Mesenchymal stem cell (in vitro differentiated cells and primary cell): ENCODE measurements around the gene TCAP.

ENCODE experiments used
- DNase-seq: peaks from one replicate; pipeline ENCODE4 v3.0.0-alpha.2; 2013
- H2AFZ ChIP-seq: one replicate; pipeline ENCODE4 v1.6.1; 2013; ENCODE audit warnings: low read depth, mild to moderate bottlenecking, control low read depth, inconsistent platforms, low read length, moderate library complexity
- H2AK5ac ChIP-seq: 2 replicates; pipeline ENCODE4 v1.6.1; 2013; ENCODE audit warnings: low read length, moderate library complexity, mild to moderate bottlenecking, inconsistent platforms; ENCODE audit not compliant: severe bottlenecking
- H2BK120ac ChIP-seq: one replicate; pipeline ENCODE4 v1.6.1; 2013; ENCODE audit warnings: low read depth, mild to moderate bottlenecking, inconsistent platforms, low read length, moderate library complexity
- H2BK12ac ChIP-seq, 2 experiments: one replicate each; pipeline ENCODE4 v1.6.1; 2013; ENCODE audit warnings: inconsistent platforms in 2 of 2, low read length in 2 of 2, mild to moderate bottlenecking in 2 of 2, moderate library complexity in 2 of 2, control low read depth in 1 of 2
- H2BK15ac ChIP-seq: one replicate; pipeline ENCODE4 v1.6.1; 2013; ENCODE audit warnings: mild to moderate bottlenecking, low read depth, inconsistent platforms; ENCODE audit not compliant: poor library complexity, severe bottlenecking
- H2BK5ac ChIP-seq: 2 replicates; pipeline ENCODE4 v1.6.1; 2013; ENCODE audit warnings: low read depth, mild to moderate bottlenecking, low read length, control low read depth, inconsistent platforms; ENCODE audit not compliant: poor library complexity, severe bottlenecking
- H3K14ac ChIP-seq, 2 experiments: one replicate each; pipeline ENCODE4 v1.6.1; 2013; ENCODE audit warnings: inconsistent platforms in 2 of 2, low read length in 2 of 2, control low read depth in 1 of 2, mild to moderate bottlenecking in 1 of 2, moderate library complexity in 1 of 2
- H3K18ac ChIP-seq, 2 experiments: one replicate each; pipeline ENCODE4 v1.6.1; 2013; ENCODE audit warnings: inconsistent platforms in 2 of 2, low read length in 2 of 2, control low read depth in 1 of 2, low read depth in 1 of 2, mild to moderate bottlenecking in 1 of 2
- H3K23ac ChIP-seq, 2 experiments: one replicate each; pipeline ENCODE4 v1.6.1; 2013; ENCODE audit warnings: inconsistent platforms in 2 of 2, low read length in 2 of 2, mild to moderate bottlenecking in 2 of 2, moderate library complexity in 2 of 2, control low read depth in 1 of 2
- H3K27ac ChIP-seq: 2 replicates; pipeline ENCODE4 v1.5.1; 2013; ENCODE audit warnings: mild to moderate bottlenecking, moderate library complexity, low read length, control low read depth, inconsistent platforms; ENCODE audit not compliant: poor library complexity, severe bottlenecking
- H3K27me3 ChIP-seq, 2 experiments: 2 replicates each; pipeline versions ENCODE4 v1.6.1 to v1.7.0; 2013; ENCODE audit warnings: low read length in 2 of 2, mild to moderate bottlenecking in 2 of 2, moderate library complexity in 2 of 2, control low read depth in 1 of 2, inconsistent platforms in 1 of 2; ENCODE audit not compliant: control insufficient read depth in 1 of 2, insufficient read depth in 1 of 2
- H3K36me3 ChIP-seq, 2 experiments: 2 replicates each; pipeline versions ENCODE4 v1.6.1 to v1.7.0; 2013; ENCODE audit warnings: low read length in 2 of 2, control low read depth in 1 of 2, inconsistent platforms in 1 of 2, low read depth in 1 of 2, mild to moderate bottlenecking in 1 of 2; ENCODE audit not compliant: insufficient read depth in 2 of 2, control insufficient read depth in 1 of 2
- H3K4ac ChIP-seq, 2 experiments: one replicate each; pipeline ENCODE4 v1.6.1; 2013; ENCODE audit warnings: inconsistent platforms in 2 of 2, low read length in 2 of 2, mild to moderate bottlenecking in 2 of 2, moderate library complexity in 2 of 2, control low read depth in 1 of 2, low read depth in 1 of 2
- H3K4me1 ChIP-seq: 2 replicates; pipeline ENCODE4 v1.6.1; 2013; ENCODE audit warnings: low read depth, low read length, control low read depth; ENCODE audit not compliant: control insufficient read depth, insufficient read depth
- H3K4me2 ChIP-seq: 2 replicates; pipeline ENCODE4 v1.6.1; 2013; ENCODE audit warnings: low read length, mild to moderate bottlenecking, inconsistent platforms; ENCODE audit not compliant: poor library complexity, severe bottlenecking
- H3K4me3 ChIP-seq, 2 experiments: 2 replicates each; pipeline versions ENCODE4 v1.5.1 to v1.7.0; 2013; ENCODE audit warnings: low read length in 2 of 2, mild to moderate bottlenecking in 2 of 2, control low read depth in 1 of 2, low read depth in 1 of 2; ENCODE audit not compliant: insufficient read depth in 1 of 2
- H3K79me1 ChIP-seq: replicated peaks from 2 replicates; pipeline ENCODE4 v1.6.1; 2013; ENCODE audit warnings: mild to moderate bottlenecking, control low read depth, low read length, inconsistent platforms; ENCODE audit not compliant: poor library complexity, severe bottlenecking
- H3K9ac ChIP-seq: 2 replicates; pipeline ENCODE4 v1.7.0; 2013; ENCODE audit warnings: mild to moderate bottlenecking, low read length, moderate library complexity
- H3K9me3 ChIP-seq: 2 replicates; pipeline ENCODE4 v1.7.0; 2013; ENCODE audit warnings: mild to moderate bottlenecking, low read length; ENCODE audit not compliant: control insufficient read depth
- H4K8ac ChIP-seq: one replicate; pipeline ENCODE4 v1.6.1; 2013; ENCODE audit warnings: inconsistent platforms, mild to moderate bottlenecking, low read length, moderate library complexity
- H4K91ac ChIP-seq: one replicate; pipeline ENCODE4 v1.6.1; 2013; ENCODE audit warnings: mild to moderate bottlenecking, low read length, inconsistent platforms
- WGBS: methylation state at CpG from one replicate; pipeline ENCODE4 v1.1.7; 2013; ENCODE audit warnings: mixed read lengths; 5-methylcytosine and 5-hydroxymethylcytosine counted together

Gene TCAP

DNA sequence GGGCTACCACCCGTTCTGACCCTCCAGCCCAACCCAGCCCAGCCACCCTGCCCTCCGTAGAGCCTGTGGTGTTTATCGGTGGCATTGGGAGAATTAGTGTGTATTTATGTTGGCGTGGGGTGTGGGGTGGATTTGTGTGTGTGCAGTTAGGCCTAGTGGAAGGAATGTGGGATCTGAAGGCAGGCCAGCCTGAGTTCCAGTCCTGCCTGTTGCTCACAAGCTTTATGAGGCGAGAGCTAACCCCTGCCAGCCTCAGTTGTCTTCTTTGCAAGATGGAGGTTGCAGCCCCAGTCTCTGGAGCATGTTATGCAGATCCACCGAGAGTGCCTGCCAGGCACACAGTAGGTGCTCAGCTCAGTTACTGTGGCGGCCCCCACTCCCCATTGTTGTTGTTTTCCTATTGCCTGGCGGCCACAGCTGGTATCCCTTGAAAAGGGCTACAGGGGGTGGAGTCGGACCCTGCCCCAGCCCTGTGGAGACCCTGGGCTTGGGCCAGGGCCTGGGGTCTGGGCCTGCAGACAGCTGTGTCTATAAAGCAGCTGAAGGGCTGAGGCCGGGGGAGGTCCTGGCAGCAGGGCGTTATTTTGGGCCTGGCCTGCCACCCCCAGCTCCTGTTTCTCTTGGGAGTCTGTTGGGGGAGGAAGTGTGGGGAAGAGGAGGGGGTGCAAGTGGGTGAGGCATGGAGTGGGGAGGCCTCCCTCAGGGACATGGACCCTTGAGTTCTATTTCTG lies 39.8 kb downstream of the TCAP start:
- Histone ChIP-seq H3K9ac (no peak overlapping the region), H2BK12ac (peak overlapping the region in 1 of 2 experiments; percentile 33), H2AK5ac (no peak overlapping the region), H3K18ac (no peak overlapping the region), H3K4ac (no peak overlapping the region), H3K36me3 (peaks cover 29 to 64% of the 10 kb centered on the region in 2 experiments), H3K4me1 (peaks cover 35% of the 10 kb centered on the region), H4K8ac (peak overlapping the region; percentile 47), H3K79me1 (peaks cover 66% of the 10 kb centered on the region), H2BK5ac (no peak overlapping the region), H2AFZ (no peak overlapping the region), H4K91ac (peak overlapping the region; percentile 74), H2BK120ac (no peak overlapping the region), H3K4me2 (no peak overlapping the region), H3K23ac (no peak overlapping the region), H3K27ac (no peak overlapping the region), H3K27me3 (no peaks in the 10 kb centered on the region), H2BK15ac (no peak overlapping the region), H3K14ac (no peak overlapping the region), H3K9me3 (no peaks in the 10 kb centered on the region), H3K4me3 (no peak overlapping the region)
- DNase-seq = peak; percentile 34
- 80% methylated on average over 10 of the region's 11 CpGs for WGBS

DNA sequence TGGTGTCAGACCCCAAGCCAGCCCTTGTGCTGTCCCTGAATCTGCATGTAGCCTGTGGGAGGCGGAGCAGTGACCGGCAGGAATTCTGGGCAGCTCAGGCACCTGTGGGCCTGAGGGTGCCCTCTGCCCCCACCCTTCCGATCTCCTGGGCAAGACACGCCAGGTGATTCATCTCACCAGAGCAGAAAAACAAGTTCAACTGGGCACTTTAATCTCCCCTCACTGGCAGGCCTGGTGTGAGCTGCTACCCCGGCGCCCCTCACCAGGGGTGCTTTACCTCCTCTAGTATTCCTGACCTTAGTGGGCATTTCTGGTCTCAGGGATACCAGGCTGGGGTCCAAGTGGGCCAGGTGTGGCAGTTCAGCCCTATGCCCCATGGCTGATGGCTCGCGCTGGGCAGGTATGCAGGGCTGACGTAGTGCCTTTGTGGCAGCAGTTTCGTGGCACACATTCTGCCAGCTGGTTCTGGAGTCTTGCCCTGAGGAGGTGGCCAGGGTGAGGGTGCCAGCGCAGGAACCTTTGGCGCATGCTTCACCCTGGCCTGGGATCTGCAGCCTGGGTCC lies 40.7 kb downstream of the TCAP start:
- no peak for DNase-seq
- 95% methylated on average over 12 of the region's 12 CpGs for WGBS
- H2BK12ac ChIP-seq = no peak overlapping the region
- no peak overlapping the region for H3K4ac ChIP-seq
- no peak overlapping the region for H2BK5ac ChIP-seq
- no peak overlapping the region for H3K27ac ChIP-seq
- no peak overlapping the region for H3K14ac ChIP-seq
- H4K8ac ChIP-seq = no peak overlapping the region
- H3K27me3 ChIP-seq = no peaks in the 10 kb centered on the region
- H2BK15ac ChIP-seq = no peak overlapping the region
- H3K36me3 ChIP-seq = peaks cover 36 to 72% of the 10 kb centered on the region in 2 experiments
- H4K91ac ChIP-seq = no peak overlapping the region
- H3K23ac ChIP-seq = no peak overlapping the region
- no peak overlapping the region for H3K4me3 ChIP-seq
- H3K18ac ChIP-seq = no peak overlapping the region
- H2AFZ ChIP-seq = no peak overlapping the region
- H3K4me2 ChIP-seq = no peak overlapping the region
- no peak overlapping the region for H2AK5ac ChIP-seq
- H3K9me3 ChIP-seq = no peaks in the 10 kb centered on the region
- H2BK120ac ChIP-seq = no peak overlapping the region
- H3K4me1 ChIP-seq = peaks cover 35% of the 10 kb centered on the region
- H3K79me1 ChIP-seq = peaks cover 67% of the 10 kb centered on the region
- H3K9ac ChIP-seq = no peak overlapping the region

DNA sequence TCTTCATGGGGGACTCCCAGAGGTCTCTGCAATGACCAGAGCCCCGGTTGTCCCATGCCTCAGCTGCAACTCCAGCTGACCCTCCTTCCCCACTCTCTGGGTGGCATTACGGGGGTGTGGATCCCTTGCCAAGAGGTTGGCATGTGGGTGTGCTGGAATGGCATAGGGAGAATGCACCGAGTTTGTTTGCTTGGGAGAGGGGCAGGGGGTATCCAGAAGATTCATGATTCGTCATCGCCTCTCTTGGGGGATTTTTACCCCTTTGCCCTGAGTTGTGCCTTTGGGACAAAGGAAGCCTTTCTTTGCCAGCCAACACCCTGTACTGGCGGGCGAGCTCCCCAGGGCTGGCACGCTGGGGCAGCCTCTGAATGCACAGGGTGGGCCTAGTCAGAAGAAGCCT lies 41.2 kb downstream of the TCAP start:
- Histone ChIP-seq H3K18ac (no peak overlapping the region), H3K27me3 (no peaks in the 10 kb centered on the region), H4K91ac (no peak overlapping the region), H2AFZ (no peak overlapping the region), H3K4ac (no peak overlapping the region), H3K23ac (no peak overlapping the region), H4K8ac (no peak overlapping the region), H3K27ac (no peak overlapping the region), H3K14ac (no peak overlapping the region), H3K9ac (no peak overlapping the region), H2AK5ac (no peak overlapping the region), H2BK5ac (no peak overlapping the region), H2BK15ac (no peak overlapping the region), H3K4me2 (no peak overlapping the region), H3K4me3 (no peak overlapping the region), H2BK120ac (no peak overlapping the region), H3K79me1 (peaks cover 62% of the 10 kb centered on the region), H3K36me3 (peaks cover 37 to 77% of the 10 kb centered on the region in 2 experiments), H2BK12ac (no peak overlapping the region), H3K4me1 (peaks cover 30% of the 10 kb centered on the region), H3K9me3 (no peaks in the 10 kb centered on the region)
- no peak for DNase-seq
- WGBS = 92% methylated on average over 8 of the region's 8 CpGs

DNA sequence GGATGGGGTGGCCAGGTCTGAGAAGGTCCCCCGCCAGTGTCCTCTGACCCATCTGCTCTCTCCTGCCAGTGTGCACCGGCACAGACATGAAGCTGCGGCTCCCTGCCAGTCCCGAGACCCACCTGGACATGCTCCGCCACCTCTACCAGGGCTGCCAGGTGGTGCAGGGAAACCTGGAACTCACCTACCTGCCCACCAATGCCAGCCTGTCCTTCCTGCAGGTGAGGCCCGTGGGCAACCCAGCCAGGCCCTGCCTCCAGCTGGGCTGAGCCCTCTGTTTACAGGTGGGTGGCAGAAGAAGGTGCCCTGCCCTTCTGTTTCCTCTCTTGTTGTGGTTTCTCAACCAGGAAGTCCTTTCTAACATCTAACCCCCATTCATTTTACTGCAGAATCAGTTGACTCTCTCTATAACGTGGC lies 41.8 kb downstream of the TCAP start:
- DNase-seq = no peak

More for the DNA sequence above, 41.8 kb downstream of the TCAP start:
- Histone ChIP-seq H3K27ac (no peak overlapping the region), H2AFZ (no peak overlapping the region), H3K14ac (no peak overlapping the region), H3K36me3 (peaks cover 42 to 82% of the 10 kb centered on the region in 2 experiments), H3K79me1 (peaks cover 62% of the 10 kb centered on the region), H4K91ac (no peak overlapping the region), H3K4ac (no peak overlapping the region), H2AK5ac (no peak overlapping the region), H2BK5ac (no peak overlapping the region), H3K9ac (no peak overlapping the region), H3K18ac (no peak overlapping the region), H3K27me3 (no peaks in the 10 kb centered on the region), H3K9me3 (no peaks in the 10 kb centered on the region), H3K4me3 (peak overlapping the region in 1 of 2 experiments; percentile 31), H2BK120ac (no peak overlapping the region), H2BK12ac (no peak overlapping the region), H2BK15ac (no peak overlapping the region), H4K8ac (no peak overlapping the region), H3K4me1 (peaks cover 25% of the 10 kb centered on the region), H3K4me2 (no peak overlapping the region), H3K23ac (no peak overlapping the region)
- WGBS = 96% methylated on average over 7 of the region's 7 CpGs
